ENCODE measurements around the gene WAPL. TPM values are rescaled to one million over a fixed set of nuclear protein-coding genes. Genes with fewer than 3 reads are reported as not detected.

WAPL gene
- total and polyA plus RNA-seq, 9 of the 15 experiments (the other 6 are each of a cell fraction or from before 2014, with no cell fraction given), result 14.3 to 36.4 (median 25.3) TPM

DNA sequence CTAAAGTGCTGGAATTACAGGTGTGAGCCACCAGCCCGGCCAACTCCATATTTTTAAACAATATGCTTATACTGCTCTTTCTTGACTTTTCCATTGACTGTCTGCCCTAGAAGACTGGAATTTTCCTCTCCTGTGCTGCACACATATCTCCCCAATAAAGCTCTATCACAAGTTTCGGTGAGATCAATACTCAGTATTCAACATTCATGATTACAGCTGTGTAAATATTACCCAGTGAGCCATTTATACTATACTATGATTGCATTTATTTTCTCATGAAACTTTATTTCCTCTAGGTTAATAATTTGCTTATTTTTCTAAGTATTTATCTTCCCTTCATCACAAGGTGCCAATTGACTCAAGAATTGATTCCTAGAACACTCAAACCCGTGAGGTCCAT lies 106.5 kb downstream of the WAPL start:
- no peaks in the 10 kb centered on the region for H4K20me1 ChIP-seq (replicated peaks; ENCODE audit: control insufficient read depth, insufficient read depth, low read length)
- intact Hi-C loops (cut with micrococcal nuclease), result no loop called here
- no peaks in the 10 kb centered on the region for H3K9me1 ChIP-seq (ENCODE audit: control insufficient read depth, insufficient read depth, low read length)
- H3K27me3 ChIP-seq (ENCODE audit: control insufficient read depth in 2 of 2, insufficient read depth in 2 of 2, low read length in 2 of 2), result peaks cover 3 to 9% of the 10 kb centered on the region in 2 experiments; a peak in 2 of 5 replicates
- BruUV-seq (replicated peaks), result no TSS peak
- TF ChIP-seq ZNF707 (CRISPR knock-in tag; conservative IDR thresholded peaks at IDR 0.05) (no peak), PHB2 (IDR thresholded peaks at IDR 0.05; ENCODE audit: low read depth) (no peak), SMARCE1 (IDR thresholded peaks at IDR 0.05) (no peak), SP2 (IDR thresholded peaks at IDR 0.05; ENCODE audit: extremely low read depth, low read depth, low read length, poor library complexity, severe bottlenecking) (no peak), WHSC1 (IDR thresholded peaks at IDR 0.05; ENCODE audit: low read length) (no peak), CBFA2T3 (IDR thresholded peaks at IDR 0.05) (no peak), ZNF134 (CRISPR knock-in tag; conservative IDR thresholded peaks at IDR 0.05) (no peak)
- TF ChIP-seq, protein P1, sequence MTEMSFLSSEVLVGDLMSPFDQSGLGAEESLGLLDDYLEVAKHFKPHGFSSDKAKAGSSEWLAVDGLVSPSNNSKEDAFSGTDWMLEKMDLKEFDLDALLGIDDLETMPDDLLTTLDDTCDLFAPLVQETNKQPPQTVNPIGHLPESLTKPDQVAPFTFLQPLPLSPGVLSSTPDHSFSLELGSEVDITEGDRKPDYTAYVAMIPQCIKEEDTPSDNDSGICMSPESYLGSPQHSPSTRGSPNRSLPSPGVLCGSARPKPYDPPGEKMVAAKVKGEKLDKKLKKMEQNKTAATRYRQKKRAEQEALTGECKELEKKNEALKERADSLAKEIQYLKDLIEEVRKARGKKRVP (CRISPR knock-in tag; IDR thresholded peaks at IDR 0.05), result no peak
- TF ChIP-seq, protein P2, sequence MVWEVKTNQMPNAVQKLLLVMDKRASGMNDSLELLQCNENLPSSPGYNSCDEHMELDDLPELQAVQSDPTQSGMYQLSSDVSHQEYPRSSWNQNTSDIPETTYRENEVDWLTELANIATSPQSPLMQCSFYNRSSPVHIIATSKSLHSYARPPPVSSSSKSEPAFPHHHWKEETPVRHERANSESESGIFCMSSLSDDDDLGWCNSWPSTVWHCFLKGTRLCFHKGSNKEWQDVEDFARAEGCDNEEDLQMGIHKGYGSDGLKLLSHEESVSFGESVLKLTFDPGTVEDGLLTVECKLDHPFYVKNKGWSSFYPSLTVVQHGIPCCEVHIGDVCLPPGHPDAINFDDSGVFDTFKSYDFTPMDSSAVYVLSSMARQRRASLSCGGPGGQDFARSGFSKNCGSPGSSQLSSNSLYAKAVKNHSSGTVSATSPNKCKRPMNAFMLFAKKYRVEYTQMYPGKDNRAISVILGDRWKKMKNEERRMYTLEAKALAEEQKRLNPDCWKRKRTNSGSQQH (CRISPR knock-in tag; IDR thresholded peaks at IDR 0.05), result no peak
- H3K9me3 ChIP-seq (replicated peaks; ENCODE audit: control insufficient read depth, insufficient read depth, low read depth, low read length), result no peaks in the 10 kb centered on the region
- H3K4me3 ChIP-seq, result no peak overlapping the region
- POLR2A ChIA-PET, result no interaction called here
- H3K36me3 ChIP-seq (ENCODE audit: control insufficient read depth, insufficient read depth, low read length), result no peaks in the 10 kb centered on the region
- DNase-seq (ENCODE audit: extremely low read depth in 1 of 4, low spot score in 3 of 4) (no peak), ATAC-seq (no peak), FAIRE-seq (no peak)
- no peak overlapping the region for H3K27ac ChIP-seq (ENCODE audit: extremely low read depth, low read depth, low read length)
- in situ Hi-C loops (cut with MboI), result no loop called here
- H2AFZ ChIP-seq (ENCODE audit: low read depth, low read length), result no peak overlapping the region
- H3K4me2 ChIP-seq (ENCODE audit: insufficient read depth, low read length), result no peak overlapping the region
- CTCF ChIA-PET (ENCODE audit: low intra/inter-chr PET ratio), result no interaction called here
- H3K9ac ChIP-seq (ENCODE audit: insufficient read depth in 1 of 2, low read depth in 2 of 2, low read length in 2 of 2), result no peak overlapping the region
- 0% methylated on average over 3 of the region's 3 CpGs for WGBS (ENCODE audit: insufficient coverage, low coverage, missing lambda C conversion rate)
- H3K4me1 ChIP-seq (replicated peaks in 1 of 2; ENCODE audit: control insufficient read depth in 2 of 2, insufficient read depth in 2 of 2, low read length in 2 of 2), result no peaks in the 10 kb centered on the region
- H3K79me2 ChIP-seq (ENCODE audit: control insufficient read depth, insufficient read depth, low read length), result no peaks in the 10 kb centered on the region

Measured in K562 (cell line).